SU-DHL-6 (cell line): ENCODE data around the gene ZNF565.

Experiments
- H2AFZ ChIP-seq: fragments of 200-600 bp; sonication (generic); 2 replicates; pipeline ENCODE4 v1.6.1; 2014; ENCODE audit warnings: low read depth, mild to moderate bottlenecking, moderate library complexity, mixed read lengths, antibody characterized with exemption, low read length; ENCODE audit not compliant: severe bottlenecking
- H3F3A ChIP-seq: fragments of 200-600 bp; shearing (Covaris generic); 2 replicates; pipeline ENCODE4 v1.6.0; 2016; ENCODE audit warnings: antibody characterized with exemption, mild to moderate bottlenecking; ENCODE audit not compliant: insufficient read depth
- H3K27ac ChIP-seq: fragments of 200-600 bp; sonication (generic); 2 replicates; pipeline ENCODE4 v1.5.1; 2016; ENCODE audit warnings: low read depth, mild to moderate bottlenecking, low read length, moderate library complexity, mixed read lengths
- H3K27me3 ChIP-seq: fragments of 200-600 bp; sonication (generic), shearing (Covaris generic); 2 replicates; pipeline ENCODE4 v1.6.0; 2014; ENCODE audit warnings: mild to moderate bottlenecking, low read length
- H3K36me3 ChIP-seq: fragments of 200-600 bp; sonication (generic); 2 replicates; pipeline ENCODE4 v1.6.1; 2014; ENCODE audit warnings: mild to moderate bottlenecking, low read length, mixed read lengths
- H3K4me2 ChIP-seq: fragments of 300-600, 200-600 bp; shearing (Covaris generic), sonication (generic); 2 replicates; pipeline ENCODE4 v1.6.0; 2014; ENCODE audit warnings: low read length, low read depth, mild to moderate bottlenecking; ENCODE audit not compliant: poor library complexity, severe bottlenecking
- H3K4me3 ChIP-seq: fragments of 200-600 bp; sonication (generic); 2 replicates; pipeline ENCODE4 v1.5.1; 2014; ENCODE audit warnings: antibody characterized with exemption, low read length, mild to moderate bottlenecking, mixed read lengths; ENCODE audit not compliant: insufficient read depth, poor library complexity, severe bottlenecking
- H3K79me2 ChIP-seq: fragments of 200-600 bp; sonication (generic); 2 replicates; pipeline ENCODE4 v1.6.1; 2014; ENCODE audit warnings: mild to moderate bottlenecking, low read length, moderate library complexity; ENCODE audit not compliant: insufficient read depth
- H3K9ac ChIP-seq: fragments of 200-600 bp; sonication (generic); 2 replicates; pipeline ENCODE4 v1.7.0; 2014; ENCODE audit warnings: mild to moderate bottlenecking, low read length
- H3K9me2 ChIP-seq: fragments of 200-600 bp; sonication (generic); replicated peaks from 2 replicates; pipeline ENCODE4 v1.6.1; 2014; ENCODE audit warnings: low read length; ENCODE audit not compliant: insufficient read depth
- H3K9me3 ChIP-seq: fragments of 200-600 bp; sonication (generic); 2 replicates; pipeline ENCODE4 v1.6.1; 2014; ENCODE audit warnings: low read length, mixed read lengths; ENCODE audit not compliant: insufficient read depth
- H4K20me1 ChIP-seq: fragments of 200-600 bp; sonication (generic); 2 replicates; pipeline ENCODE4 v1.6.1; 2014; ENCODE audit warnings: low read depth, mild to moderate bottlenecking, antibody characterized with exemption, low read length, moderate library complexity, mixed read lengths
- CTCF ChIP-seq: fragments of 200-600 bp; sonication (generic); IDR thresholded peaks from one replicate; pipeline ENCODE4 v1.5.1; 2017; ENCODE audit warnings: antibody characterized with exemption, mild to moderate bottlenecking, low read length, moderate library complexity; ENCODE audit not compliant: insufficient read depth, poor library complexity, severe bottlenecking
- EZH2phosphoT487 ChIP-seq: fragments of 200-600 bp; sonication (generic), shearing (Covaris generic); conservative IDR thresholded peaks from 2 replicates; pipeline ENCODE4 v1.6.1; 2018; ENCODE audit warnings: mild to moderate bottlenecking, antibody characterized with exemption, low read length, moderate library complexity, mixed read lengths

Gene ZNF565

GRCh38 chr19:36212895-36213294, 1.6 kb downstream of the ZNF565 start:
- H3K4me2 ChIP-seq: no peak overlapping the region
- H4K20me1 ChIP-seq: peaks cover under 1% of the 10 kb centered on the region; the same call in 1 of the 2 replicates
- peaks cover 30% of the 10 kb centered on the region for H3K79me2 ChIP-seq
- H3K9ac ChIP-seq: no peak overlapping the region
- no peaks in the 10 kb centered on the region for H3K9me3 ChIP-seq
- no peaks in the 10 kb centered on the region for H3F3A ChIP-seq
- no peak overlapping the region for H2AFZ ChIP-seq
- no peaks in the 10 kb centered on the region for H3K9me2 ChIP-seq
- no peak overlapping the region for H3K4me3 ChIP-seq
- H3K27me3 ChIP-seq: no peaks in the 10 kb centered on the region
- no peaks in the 10 kb centered on the region for H3K36me3 ChIP-seq
- H3K27ac ChIP-seq: no peak overlapping the region
- TF ChIP-seq CTCF (no peak), EZH2phosphoT487 (no peak)

- Histone ChIP-seq H3K9me3 (no peaks in the 10 kb centered on the region), H3K79me2 (peaks cover 6% of the 10 kb centered on the region), H3K9me2 (no peaks in the 10 kb centered on the region), H3K4me2 (no peak overlapping the region), H2AFZ (no peak overlapping the region), H4K20me1 (no peaks in the 10 kb centered on the region), H3K27me3 (no peaks in the 10 kb centered on the region), H3K9ac (no peak overlapping the region), H3K4me3 (no peak overlapping the region), H3F3A (no peaks in the 10 kb centered on the region), H3K36me3 (no peaks in the 10 kb centered on the region), H3K27ac (no peak overlapping the region)
- no peak for TF ChIP-seq EZH2phosphoT487
- TF ChIP-seq CTCF: no peak
These were observed 4.0 kb downstream of the ZNF565 start for GRCh38 chr19:36210497-36210896.

- Histone ChIP-seq H3K4me2 (no peak overlapping the region), H3K79me2 (no peaks in the 10 kb centered on the region), H3K9me2 (no peaks in the 10 kb centered on the region), H3F3A (no peaks in the 10 kb centered on the region), H3K36me3 (no peaks in the 10 kb centered on the region), H3K27me3 (no peaks in the 10 kb centered on the region), H3K9ac (no peak overlapping the region), H3K9me3 (no peaks in the 10 kb centered on the region), H3K4me3 (no peak overlapping the region), H4K20me1 (no peaks in the 10 kb centered on the region), H2AFZ (no peak overlapping the region), H3K27ac (no peak overlapping the region)
- TF ChIP-seq CTCF (no peak), EZH2phosphoT487 (no peak)
These were observed 5.1 kb downstream of the ZNF565 start for GRCh38 chr19:36209372-36209771.
